Trophoblast cell (in vitro differentiated cells and primary cell): ENCODE results near the gene WDR36.

Source experiments
- DNase-seq, 2 donors: peaks; one replicate each; pipeline ENCODE4 v3.0.0-alpha.2; 2016
- H2AFZ ChIP-seq: 2 replicates; pipeline ENCODE4 v1.6.1; 2013; ENCODE audit warnings: low read length, moderate library complexity, mild to moderate bottlenecking; ENCODE audit not compliant: insufficient read depth, poor library complexity
- H2AK5ac ChIP-seq: 2 replicates; pipeline ENCODE4 v1.6.1; 2013; ENCODE audit warnings: mild to moderate bottlenecking, low read length
- H2BK120ac ChIP-seq: 2 replicates; pipeline ENCODE4 v1.6.1; 2013; ENCODE audit warnings: low read length, mild to moderate bottlenecking, moderate library complexity; ENCODE audit not compliant: insufficient read depth, poor library complexity
- H2BK12ac ChIP-seq: 2 replicates; pipeline ENCODE4 v1.6.1; 2013; ENCODE audit warnings: mild to moderate bottlenecking, low read length, moderate library complexity
- H2BK5ac ChIP-seq: 2 replicates; pipeline ENCODE4 v1.6.1; 2013; ENCODE audit warnings: low read length, low read depth, moderate library complexity, mild to moderate bottlenecking; ENCODE audit not compliant: poor library complexity
- H3K14ac ChIP-seq: 2 replicates; pipeline ENCODE4 v1.6.1; 2013; ENCODE audit warnings: mild to moderate bottlenecking, low read length
- H3K18ac ChIP-seq: 2 replicates; pipeline ENCODE4 v1.6.1; 2013; ENCODE audit warnings: mild to moderate bottlenecking, low read length
- H3K23ac ChIP-seq: 2 replicates; pipeline ENCODE4 v1.6.1; 2013; ENCODE audit warnings: low read length
- H3K27ac ChIP-seq: 2 replicates; pipeline ENCODE4 v1.5.1; 2013; ENCODE audit warnings: low read depth, mild to moderate bottlenecking, inconsistent platforms, low read length, moderate library complexity
- H3K27me3 ChIP-seq: 2 replicates; pipeline ENCODE4 v1.6.1; 2013; ENCODE audit warnings: inconsistent platforms, mild to moderate bottlenecking, low read length, moderate library complexity; ENCODE audit not compliant: insufficient read depth
- H3K36me3 ChIP-seq, 2 experiments: 1 replicate in 1 of 2; 2 replicates in 1 of 2; pipeline ENCODE4 v1.6.1; 2013; ENCODE audit warnings: low read length in 2 of 2, mild to moderate bottlenecking in 2 of 2, moderate library complexity in 1 of 2; ENCODE audit not compliant: insufficient read depth in 2 of 2, control insufficient read depth in 1 of 2
- H3K4ac ChIP-seq: 2 replicates; pipeline ENCODE4 v1.6.1; 2013; ENCODE audit warnings: low read depth, mild to moderate bottlenecking, low read length, moderate library complexity
- H3K4me1 ChIP-seq, 2 experiments: 1 replicate in 1 of 2; 2 replicates in 1 of 2; pipeline ENCODE4 v1.6.1; 2013; ENCODE audit warnings: low read length in 2 of 2, mild to moderate bottlenecking in 2 of 2, moderate library complexity in 1 of 2; ENCODE audit not compliant: insufficient read depth in 2 of 2, control insufficient read depth in 1 of 2
- H3K4me2 ChIP-seq: 2 replicates; pipeline ENCODE4 v1.6.1; 2013; ENCODE audit warnings: inconsistent platforms, mild to moderate bottlenecking, low read length, moderate library complexity
- H3K4me3 ChIP-seq: 2 replicates; pipeline ENCODE4 v1.5.1; 2013; ENCODE audit warnings: mild to moderate bottlenecking, low read depth, low read length, inconsistent platforms
- H3K79me1 ChIP-seq: one replicate; pipeline ENCODE4 v1.6.1; 2013; ENCODE audit warnings: low read length
- H3K79me2 ChIP-seq: 2 replicates; pipeline ENCODE4 v1.6.1; 2013; ENCODE audit warnings: low read length, mild to moderate bottlenecking; ENCODE audit not compliant: control insufficient read depth, insufficient read depth, poor library complexity
- H3K9ac ChIP-seq: 2 replicates; pipeline ENCODE4 v1.6.1; 2013; ENCODE audit warnings: mild to moderate bottlenecking, low read length
- H3K9me3 ChIP-seq: 2 replicates; pipeline ENCODE4 v1.6.1; 2013; ENCODE audit warnings: low read depth, mild to moderate bottlenecking, control low read depth, inconsistent platforms, low read length; ENCODE audit not compliant: insufficient read depth
- H4K12ac ChIP-seq: 2 replicates; pipeline ENCODE4 v1.6.1; 2013; ENCODE audit warnings: low read depth, mild to moderate bottlenecking, low read length, moderate library complexity
- H4K8ac ChIP-seq: 2 replicates; pipeline ENCODE4 v1.6.1; 2013; ENCODE audit warnings: low read depth, mild to moderate bottlenecking, low read length, moderate library complexity
- H4K91ac ChIP-seq: one replicate; pipeline ENCODE4 v1.6.1; 2013; ENCODE audit warnings: low read depth, mild to moderate bottlenecking, low read length, moderate library complexity
- WGBS: extraction: QIAGEN DNeasy Blood & Tissue Kit; methylation state at CpG from one replicate; pipeline ENCODE4 v1.1.7; 2013; ENCODE audit warnings: missing lambda C conversion rate; ENCODE audit not compliant: insufficient read length, insufficient coverage; ENCODE audit errors: extremely low coverage; 5-methylcytosine and 5-hydroxymethylcytosine counted together

The WDR36 gene

DNA sequence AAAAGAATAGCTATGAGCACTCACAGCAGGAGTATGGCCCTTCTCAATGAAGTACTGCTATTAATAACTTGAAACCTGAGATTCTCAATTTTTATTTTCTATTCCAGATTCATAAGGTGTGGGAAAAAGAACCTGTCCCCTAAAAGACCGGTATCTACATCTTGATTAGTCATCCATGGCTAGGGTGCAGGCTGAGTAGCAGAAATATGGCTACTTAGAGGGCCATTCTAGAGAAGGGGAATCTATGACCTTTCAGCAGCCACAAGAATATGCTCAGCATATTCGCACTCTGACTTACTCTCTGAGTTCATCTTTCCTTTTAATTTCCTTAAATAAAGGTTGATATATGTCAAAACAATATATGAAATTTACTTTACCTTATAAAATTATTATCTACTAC is 27.7 kb downstream of the WDR36 start:
- H4K12ac ChIP-seq, result no peak overlapping the region
- no peak overlapping the region for H2AK5ac ChIP-seq
- DNase-seq, result no peak
- H3K9me3 ChIP-seq, result no peaks in the 10 kb centered on the region
- H3K14ac ChIP-seq, result no peak overlapping the region
- H3K27me3 ChIP-seq, result no peaks in the 10 kb centered on the region
- H3K36me3 ChIP-seq, result peaks cover 2 to 3% of the 10 kb centered on the region in 2 experiments
- H3K79me1 ChIP-seq, result no peaks in the 10 kb centered on the region
- WGBS, result no CpG with 5 or more reads among the region's 2 CpGs
- no peak overlapping the region for H2AFZ ChIP-seq
- H3K4me1 ChIP-seq, result no peaks in the 10 kb centered on the region
- no peak overlapping the region for H3K4me2 ChIP-seq
- H3K4me3 ChIP-seq, result no peak overlapping the region
- no peaks in the 10 kb centered on the region for H3K79me2 ChIP-seq
- no peak overlapping the region for H4K91ac ChIP-seq
- no peak overlapping the region for H2BK5ac ChIP-seq
- H3K18ac ChIP-seq, result no peak overlapping the region
- H2BK120ac ChIP-seq, result no peak overlapping the region
- no peak overlapping the region for H2BK12ac ChIP-seq
- no peak overlapping the region for H4K8ac ChIP-seq
- H3K4ac ChIP-seq, result no peak overlapping the region
- no peak overlapping the region for H3K9ac ChIP-seq
- no peak overlapping the region for H3K23ac ChIP-seq
- H3K27ac ChIP-seq, result no peak overlapping the region

DNA sequence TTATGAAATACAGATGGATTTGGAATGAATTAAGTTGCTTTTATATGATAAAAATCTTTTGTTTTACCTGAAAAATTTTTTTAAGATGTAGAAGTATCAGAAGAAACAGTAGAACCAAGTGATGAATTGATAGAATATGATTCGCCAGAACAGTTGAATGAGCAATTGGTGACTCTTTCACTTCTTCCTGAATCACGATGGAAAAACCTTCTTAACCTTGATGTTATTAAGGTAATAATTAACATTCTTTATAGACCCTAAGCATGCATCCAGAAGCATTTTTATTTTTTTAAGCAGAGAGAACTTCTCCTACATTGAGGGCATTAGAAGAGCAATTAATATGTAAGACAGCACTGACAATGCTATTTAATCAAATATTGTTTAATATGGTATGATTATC is 28.8 kb downstream of the WDR36 start:
- H2BK120ac ChIP-seq, result no peak overlapping the region
- H2BK5ac ChIP-seq, result no peak overlapping the region
- H3K36me3 ChIP-seq, result peaks cover 1 to 2% of the 10 kb centered on the region in 2 experiments
- H3K23ac ChIP-seq, result no peak overlapping the region
- no peaks in the 10 kb centered on the region for H3K79me1 ChIP-seq
- no peak for DNase-seq
- WGBS, result no CpG with 5 or more reads among the region's 2 CpGs
- H4K12ac ChIP-seq, result no peak overlapping the region
- H3K14ac ChIP-seq, result no peak overlapping the region
- no peaks in the 10 kb centered on the region for H3K27me3 ChIP-seq
- no peak overlapping the region for H2AK5ac ChIP-seq
- no peaks in the 10 kb centered on the region for H3K4me1 ChIP-seq
- H3K4ac ChIP-seq, result no peak overlapping the region
- H2AFZ ChIP-seq, result no peak overlapping the region
- H2BK12ac ChIP-seq, result no peak overlapping the region
- no peak overlapping the region for H3K4me3 ChIP-seq
- H3K9me3 ChIP-seq, result no peaks in the 10 kb centered on the region
- H4K8ac ChIP-seq, result no peak overlapping the region
- no peaks in the 10 kb centered on the region for H3K79me2 ChIP-seq
- H3K9ac ChIP-seq, result no peak overlapping the region
- no peak overlapping the region for H3K27ac ChIP-seq
- no peak overlapping the region for H3K18ac ChIP-seq
- no peak overlapping the region for H3K4me2 ChIP-seq
- H4K91ac ChIP-seq, result no peak overlapping the region

DNA sequence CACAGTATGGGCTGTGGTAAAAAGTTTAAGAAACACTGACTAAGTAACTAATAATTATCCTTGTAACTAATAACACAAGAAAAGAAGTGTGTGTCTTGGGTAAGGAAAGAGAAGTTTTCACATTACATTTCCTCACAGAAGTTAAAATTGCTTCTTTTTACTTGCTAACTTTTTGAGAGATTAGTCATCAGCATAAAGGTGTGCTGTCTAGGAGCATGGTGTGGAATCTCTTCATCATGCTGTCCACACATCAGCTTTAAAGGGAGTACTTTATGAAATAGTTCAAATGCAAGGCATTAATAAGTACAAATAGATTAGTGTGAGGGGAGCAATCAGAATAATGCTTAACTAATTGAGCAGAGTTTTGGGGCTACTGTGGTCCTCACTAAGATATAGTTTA is 29.8 kb downstream of the WDR36 start:
- H2BK5ac ChIP-seq, result no peak overlapping the region
- H3K79me2 ChIP-seq, result no peaks in the 10 kb centered on the region
- no peak overlapping the region for H3K18ac ChIP-seq
- no peaks in the 10 kb centered on the region for H3K27me3 ChIP-seq
- H3K79me1 ChIP-seq, result no peaks in the 10 kb centered on the region
- H3K9me3 ChIP-seq, result no peaks in the 10 kb centered on the region
- H3K4me1 ChIP-seq, result no peaks in the 10 kb centered on the region
- H3K4ac ChIP-seq, result no peak overlapping the region
- H3K4me2 ChIP-seq, result no peak overlapping the region
- H3K36me3 ChIP-seq, result peaks cover 1 to 2% of the 10 kb centered on the region in 2 experiments
- H3K23ac ChIP-seq, result no peak overlapping the region
- H2BK120ac ChIP-seq, result no peak overlapping the region
- H4K12ac ChIP-seq, result no peak overlapping the region
- no peak overlapping the region for H3K9ac ChIP-seq
- H3K14ac ChIP-seq, result no peak overlapping the region
- H2BK12ac ChIP-seq, result no peak overlapping the region
- H3K4me3 ChIP-seq, result no peak overlapping the region
- H2AK5ac ChIP-seq, result no peak overlapping the region
- no peak overlapping the region for H4K8ac ChIP-seq
- no peak for DNase-seq
- no peak overlapping the region for H3K27ac ChIP-seq
- H4K91ac ChIP-seq, result no peak overlapping the region
- no peak overlapping the region for H2AFZ ChIP-seq

DNA sequence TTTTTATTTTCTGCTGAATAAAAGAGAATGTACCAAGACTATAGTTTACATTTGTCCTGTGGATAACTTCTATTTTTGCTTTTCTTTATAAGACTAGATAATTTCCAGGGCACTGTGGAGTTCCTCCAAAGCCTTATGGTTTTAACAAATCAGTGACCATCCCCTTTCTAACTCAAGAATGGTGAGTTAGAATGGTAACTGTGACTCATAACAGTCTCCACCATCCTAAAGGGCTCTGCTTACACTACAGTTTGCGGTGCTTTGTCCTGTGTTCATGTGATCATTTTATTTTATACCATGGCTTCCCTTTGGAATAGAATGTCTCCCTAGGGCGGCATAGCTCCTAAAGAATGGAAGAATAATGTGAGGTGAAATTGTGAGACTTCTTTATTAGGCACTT is 30.2 kb downstream of the WDR36 start:
- Histone ChIP-seq H2BK12ac (peak overlapping the region; percentile 36), H3K27ac (no peak overlapping the region), H2BK5ac (peak overlapping the region; percentile 64), H2BK120ac (no peak overlapping the region), H3K79me1 (no peaks in the 10 kb centered on the region), H3K18ac (no peak overlapping the region), H4K8ac (no peak overlapping the region), H3K79me2 (no peaks in the 10 kb centered on the region), H3K4me3 (no peak overlapping the region), H4K12ac (no peak overlapping the region), H4K91ac (no peak overlapping the region), H3K9me3 (no peaks in the 10 kb centered on the region), H3K23ac (no peak overlapping the region), H3K14ac (no peak overlapping the region), H2AK5ac (no peak overlapping the region), H3K27me3 (no peaks in the 10 kb centered on the region), H2AFZ (no peak overlapping the region), H3K4me1 (no peaks in the 10 kb centered on the region), H3K4me2 (no peak overlapping the region), H3K36me3 (peaks cover 1 to 2% of the 10 kb centered on the region in 2 experiments), H3K9ac (no peak overlapping the region), H3K4ac (no peak overlapping the region)
- WGBS, result no CpG with 5 or more reads among the region's 2 CpGs
- no peak for DNase-seq
